ENCODE results near the gene APOO. TPM values are rescaled to one million over a fixed set of nuclear protein-coding genes. Genes with fewer than 3 reads are reported as not detected.
A peak's percentile ranks its signal among the peaks of the same experiment; 100 is the strongest.

APOO gene
- total and polyA plus RNA-seq, 2 of the 4 experiments (the other 2 are of a cell fraction): 9.0 to 14.2 TPM

- TF ChIP-seq CEBPB (IDR thresholded peaks at IDR 0.05; ENCODE audit: low read depth, low read length) (peak; percentile 97), RFX5 (IDR thresholded peaks at IDR 0.05; ENCODE audit: low read depth, low read length) (no peak), RAD21 (IDR thresholded peaks at IDR 0.05; ENCODE audit: low read length) (no peak)
These were observed 123.0 kb downstream of the APOO start (continued) for GRCh38 chrX:23784470-23785331.
